SK-N-SH (cell line): ENCODE measurements around the gene STIM2. TPM values are rescaled to one million over a fixed set of nuclear protein-coding genes. Genes with fewer than 3 reads are reported as not detected.

Experiments
- CTCF ChIA-PET: fragments of 300-600, 350-600 bp; formaldehyde crosslinking; extraction: SDS; loops from one replicate; lab custom pipeline; 2021; lab: Yijun Ruan, JAX
- POLR2A ChIA-PET: fragments of 350-600 bp; sonication (Branson Sonifier 250); formaldehyde crosslinking; extraction: SDS; loops from one replicate; lab custom pipeline; 2020; ENCODE audit warnings: antibody characterized with exemption, inconsistent platforms; lab: Yijun Ruan, JAX
- DNase-seq: peaks from one replicate; pipeline ENCODE4 v3.0.0; 2012
- H2AFZ ChIP-seq: fragments of 200-600 bp; sonication (generic); 2 replicates; pipeline ENCODE4 v1.8.1; 2016; ENCODE audit warnings: antibody characterized with exemption, mild to moderate bottlenecking, low read depth
- H3F3A ChIP-seq: fragments of 200-600 bp; sonication (generic); replicated peaks from 2 replicates; pipeline ENCODE3; 2016; ENCODE audit warnings: antibody characterized with exemption, mild to moderate bottlenecking; ENCODE audit not compliant: insufficient read depth
- H3K27ac ChIP-seq, 2 experiments: fragments of 200-500 bp in 1 of 2; fragments of 200-600 bp in 1 of 2; sonication (Bioruptor generic) in 1 of 2; sonication (generic), shearing (Covaris generic) in 1 of 2; 2 replicates each; pipeline versions ENCODE4 v1.5.1 to v1.6.1; 2014 to 2016; ENCODE audit warnings: low read depth in 2 of 2, inconsistent platforms in 1 of 2, low read length in 1 of 2, mild to moderate bottlenecking in 1 of 2, mixed read lengths in 1 of 2
- H3K27me3 ChIP-seq: fragments of 200-600 bp; sonication (generic), shearing (Covaris generic); 2 replicates; pipeline ENCODE4 v1.6.1; 2016; ENCODE audit warnings: mixed run types; ENCODE audit not compliant: insufficient read depth
- H3K36me3 ChIP-seq, 2 experiments: fragments of 200-500 bp in 1 of 2; fragments of 200-600 bp in 1 of 2; sonication (Bioruptor generic) in 1 of 2; sonication (generic) in 1 of 2; replicated peaks in 1 of 2; 2 replicates each; pipeline versions ENCODE3 to v1.5.1; 2014 to 2016; ENCODE audit warnings: low read length in 1 of 2, mild to moderate bottlenecking in 1 of 2; ENCODE audit not compliant: insufficient read depth in 2 of 2, control insufficient read depth in 1 of 2
- H3K4me1 ChIP-seq, 2 experiments: fragments of 200-500 bp in 1 of 2; fragments of 200-600 bp in 1 of 2; sonication (Bioruptor generic) in 1 of 2; sonication (generic), shearing (Covaris generic) in 1 of 2; 2 replicates each; pipeline versions ENCODE4 v1.5.1 to v1.6.1; 2014 to 2016; ENCODE audit warnings: low read depth in 1 of 2, low read length in 1 of 2, mixed run types in 1 of 2; ENCODE audit not compliant: insufficient read depth in 2 of 2, control insufficient read depth in 1 of 2
- H3K4me2 ChIP-seq: fragments of 200-600 bp; sonication (generic), shearing (Covaris generic); 2 replicates; pipeline ENCODE4 v1.6.1; 2017; ENCODE audit warnings: mixed run types
- H3K4me3 ChIP-seq, 2 experiments: fragments of 200-500 bp in 1 of 2; fragments of 200-600 bp in 1 of 2; sonication (Bioruptor generic) in 1 of 2; sonication (generic), shearing (Covaris generic) in 1 of 2; 2 replicates each; pipeline versions ENCODE4 v1.5.1 to v1.8.1; 2014 to 2016; ENCODE audit warnings: low read depth in 2 of 2, inconsistent platforms in 1 of 2, low read length in 1 of 2, mild to moderate bottlenecking in 1 of 2, mixed read lengths in 1 of 2, moderate library complexity in 1 of 2
- H3K79me2 ChIP-seq: fragments of 200-600 bp; sonication (generic); 2 replicates; pipeline ENCODE4 v1.8.1; 2017; ENCODE audit warnings: mild to moderate bottlenecking; ENCODE audit not compliant: insufficient read depth
- H3K9ac ChIP-seq: fragments of 200-600 bp; sonication (generic); 2 replicates; pipeline ENCODE4 v1.6.1; 2017; ENCODE audit warnings: mixed run types
- H3K9me2 ChIP-seq: fragments of 200-600 bp; sonication (generic); 2 replicates; pipeline ENCODE4 v1.6.1; 2017; ENCODE audit warnings: mixed run types
- H3K9me3 ChIP-seq: fragments of 200-600 bp; sonication (generic); 2 replicates; pipeline ENCODE4 v1.6.1; 2017; ENCODE audit warnings: mixed run types, mild to moderate bottlenecking, moderate library complexity
- H4K20me1 ChIP-seq: fragments of 200-600 bp; sonication (generic); 2 replicates; pipeline ENCODE4 v1.6.1; 2017; ENCODE audit warnings: mild to moderate bottlenecking, mixed run types; ENCODE audit not compliant: insufficient read depth
- CHD2 ChIP-seq: fragments of 150-350 bp; IDR thresholded peaks from 2 replicates; pipeline ENCODE4 v1.6.1; 2018; ENCODE audit warnings: low read length; ENCODE audit not compliant: partially characterized antibody
- ELF1 ChIP-seq: IDR thresholded peaks from 2 replicates; pipeline ENCODE4 v1.4.0; 2012
- EZH2phosphoT487 ChIP-seq: fragments of 200-600 bp; sonication (generic); IDR thresholded peaks from 2 replicates; pipeline ENCODE4 v1.6.1; 2017; ENCODE audit warnings: low read depth, mixed run types, mild to moderate bottlenecking, antibody characterized with exemption, moderate library complexity, borderline replicate concordance
- FOXM1 ChIP-seq: IDR thresholded peaks from 2 replicates; pipeline ENCODE4 v1.4.0; 2012; ENCODE audit warnings: low read depth, mild to moderate bottlenecking
- GABPA ChIP-seq: IDR thresholded peaks from 2 replicates; pipeline ENCODE4 v1.4.0; 2012; ENCODE audit warnings: low read depth, mild to moderate bottlenecking
- JUND ChIP-seq: IDR thresholded peaks from 2 replicates; pipeline ENCODE4 v1.4.0; 2012
- MXI1 ChIP-seq: IDR thresholded peaks from 2 replicates; pipeline ENCODE4 v1.6.1; 2012; ENCODE audit warnings: mild to moderate bottlenecking, low read depth, low read length, improper control_type of control experiment
- NFIC ChIP-seq: IDR thresholded peaks from 2 replicates; pipeline ENCODE4 v1.4.0; 2012; ENCODE audit warnings: borderline replicate concordance
- POLR2AphosphoS5 ChIP-seq: IDR thresholded peaks from 2 replicates; pipeline ENCODE4 v1.6.1; 2012; ENCODE audit warnings: low read depth, low read length
- RAD21 ChIP-seq: IDR thresholded peaks from 2 replicates; pipeline ENCODE4 v1.6.1; 2012; ENCODE audit warnings: mild to moderate bottlenecking, low read length
- SIN3A ChIP-seq: IDR thresholded peaks from 2 replicates; pipeline ENCODE4 v1.6.1; 2012; ENCODE audit warnings: low read depth, mild to moderate bottlenecking, low read length, moderate library complexity, borderline replicate concordance
- SMC3 ChIP-seq: IDR thresholded peaks from 2 replicates; pipeline ENCODE4 v1.6.1; 2012; ENCODE audit warnings: low read depth, low read length, improper control_type of control experiment
- TCF12 ChIP-seq: IDR thresholded peaks from 2 replicates; pipeline ENCODE4 v1.4.0; 2012
- TEAD4 ChIP-seq: IDR thresholded peaks from 2 replicates; pipeline ENCODE4 v1.4.0; 2012; ENCODE audit warnings: mild to moderate bottlenecking, borderline replicate concordance; ENCODE audit not compliant: insufficient read depth
- YY1 ChIP-seq: IDR thresholded peaks from 2 replicates; pipeline ENCODE4 v1.4.0; 2012; ENCODE audit warnings: low read depth, mild to moderate bottlenecking
- WGBS: methylation state at CpG from one replicate; pipeline ENCODE4 v1.1.6; 2017; ENCODE audit warnings: low lambda C conversion rate; 5-methylcytosine and 5-hydroxymethylcytosine counted together
- polyA plus RNA-seq, 3 experiments: library from polyadenylated mRNA; depleted of rRNA; stranded (reverse); fragments of >200 nt; gene quantifications; 2 replicates each; pipeline ENCODE4 v1.2.3, GENCODE V29; 2012
- TF ChIP-seq, protein P1 (sequence below): fragments of 150-350 bp; IDR thresholded peaks from 2 replicates; pipeline ENCODE4 v1.6.1; 2016; ENCODE audit warnings: mild to moderate bottlenecking, low read depth, low read length
- TF ChIP-seq, protein P2 (sequence below): IDR thresholded peaks from 2 replicates; pipeline ENCODE4 v1.6.1; 2012; ENCODE audit warnings: mild to moderate bottlenecking, low read depth, low read length, moderate library complexity
- TF ChIP-seq, protein P3 (sequence below): fragments of 150-350 bp; IDR thresholded peaks from 2 replicates; pipeline ENCODE4 v1.6.1; 2017; ENCODE audit warnings: antibody characterized with exemption, low read length, low read depth, borderline replicate concordance
- TF ChIP-seq, protein P4 (sequence below): IDR thresholded peaks from 2 replicates; pipeline ENCODE4 v1.4.0; 2012; ENCODE audit warnings: low read depth

The STIM2 gene
- polyA plus RNA-seq, 1 of the 3 experiments (the other 2 are of a cell fraction): 14.7 TPM

DNA sequence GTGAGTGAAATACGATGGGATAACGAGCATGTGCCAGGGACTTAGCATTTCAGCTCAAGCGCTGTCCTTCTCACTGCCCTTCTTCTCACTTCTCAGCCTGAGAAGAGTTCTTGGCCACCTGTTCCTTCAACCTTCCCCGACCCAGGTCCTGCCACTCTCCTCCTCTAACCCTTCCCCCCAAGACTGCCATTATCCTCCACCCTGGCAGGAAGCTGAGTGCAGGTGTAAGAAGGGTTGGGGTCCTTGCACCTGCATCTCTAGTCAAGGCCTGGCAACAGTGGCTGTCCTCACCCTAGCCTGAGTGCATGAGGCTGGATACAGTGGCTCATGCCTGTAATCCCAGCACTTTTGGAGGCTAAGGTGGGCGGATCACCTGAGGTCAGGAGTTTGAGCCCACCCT, 19.9 kb upstream of the STIM2 start:
- Histone ChIP-seq H3K79me2 (no peaks in the 10 kb centered on the region), H3K36me3 (no peaks in the 10 kb centered on the region)
- CTCF ChIA-PET: interaction anchor here (0.6 kb wide), 1 partner anchor 813 kb away, joined by 3 read pairs; no protein-coding TSS in a partner anchor
- no peak for TF ChIP-seq TCF12
- TF ChIP-seq GABPA: no peak
- TF ChIP-seq, protein P1, sequence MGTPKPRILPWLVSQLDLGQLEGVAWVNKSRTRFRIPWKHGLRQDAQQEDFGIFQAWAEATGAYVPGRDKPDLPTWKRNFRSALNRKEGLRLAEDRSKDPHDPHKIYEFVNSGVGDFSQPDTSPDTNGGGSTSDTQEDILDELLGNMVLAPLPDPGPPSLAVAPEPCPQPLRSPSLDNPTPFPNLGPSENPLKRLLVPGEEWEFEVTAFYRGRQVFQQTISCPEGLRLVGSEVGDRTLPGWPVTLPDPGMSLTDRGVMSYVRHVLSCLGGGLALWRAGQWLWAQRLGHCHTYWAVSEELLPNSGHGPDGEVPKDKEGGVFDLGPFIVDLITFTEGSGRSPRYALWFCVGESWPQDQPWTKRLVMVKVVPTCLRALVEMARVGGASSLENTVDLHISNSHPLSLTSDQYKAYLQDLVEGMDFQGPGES: no peak
- no peak for TF ChIP-seq MXI1
- TF ChIP-seq, protein P2, sequence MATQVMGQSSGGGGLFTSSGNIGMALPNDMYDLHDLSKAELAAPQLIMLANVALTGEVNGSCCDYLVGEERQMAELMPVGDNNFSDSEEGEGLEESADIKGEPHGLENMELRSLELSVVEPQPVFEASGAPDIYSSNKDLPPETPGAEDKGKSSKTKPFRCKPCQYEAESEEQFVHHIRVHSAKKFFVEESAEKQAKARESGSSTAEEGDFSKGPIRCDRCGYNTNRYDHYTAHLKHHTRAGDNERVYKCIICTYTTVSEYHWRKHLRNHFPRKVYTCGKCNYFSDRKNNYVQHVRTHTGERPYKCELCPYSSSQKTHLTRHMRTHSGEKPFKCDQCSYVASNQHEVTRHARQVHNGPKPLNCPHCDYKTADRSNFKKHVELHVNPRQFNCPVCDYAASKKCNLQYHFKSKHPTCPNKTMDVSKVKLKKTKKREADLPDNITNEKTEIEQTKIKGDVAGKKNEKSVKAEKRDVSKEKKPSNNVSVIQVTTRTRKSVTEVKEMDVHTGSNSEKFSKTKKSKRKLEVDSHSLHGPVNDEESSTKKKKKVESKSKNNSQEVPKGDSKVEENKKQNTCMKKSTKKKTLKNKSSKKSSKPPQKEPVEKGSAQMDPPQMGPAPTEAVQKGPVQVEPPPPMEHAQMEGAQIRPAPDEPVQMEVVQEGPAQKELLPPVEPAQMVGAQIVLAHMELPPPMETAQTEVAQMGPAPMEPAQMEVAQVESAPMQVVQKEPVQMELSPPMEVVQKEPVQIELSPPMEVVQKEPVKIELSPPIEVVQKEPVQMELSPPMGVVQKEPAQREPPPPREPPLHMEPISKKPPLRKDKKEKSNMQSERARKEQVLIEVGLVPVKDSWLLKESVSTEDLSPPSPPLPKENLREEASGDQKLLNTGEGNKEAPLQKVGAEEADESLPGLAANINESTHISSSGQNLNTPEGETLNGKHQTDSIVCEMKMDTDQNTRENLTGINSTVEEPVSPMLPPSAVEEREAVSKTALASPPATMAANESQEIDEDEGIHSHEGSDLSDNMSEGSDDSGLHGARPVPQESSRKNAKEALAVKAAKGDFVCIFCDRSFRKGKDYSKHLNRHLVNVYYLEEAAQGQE: no peak
- no peak for TF ChIP-seq JUND
- no peak for TF ChIP-seq POLR2AphosphoS5
- TF ChIP-seq YY1: no peak
- TF ChIP-seq, all 33 proteins: peak for 0
- H3K27ac ChIP-seq: no peak overlapping the region
- no peak overlapping the region for H3K4me2 ChIP-seq
- no peak overlapping the region for H3K4me3 ChIP-seq
- no peak for DNase-seq
- POLR2A ChIA-PET: interaction anchor here (0.6 kb wide), 1 partner anchor 442 kb away, joined by 7 read pairs; no protein-coding TSS in a partner anchor
- no peak overlapping the region for H3K9ac ChIP-seq
- WGBS: 91% methylated on average over 4 of the region's 5 CpGs
- H3K4me1 ChIP-seq: peaks cover 5 to 28% of the 10 kb centered on the region in 2 experiments; a peak in 3 of 4 replicates
- no peaks in the 10 kb centered on the region for H3K27me3 ChIP-seq
- H3K9me3 ChIP-seq: no peaks in the 10 kb centered on the region
- no peaks in the 10 kb centered on the region for H4K20me1 ChIP-seq
- H2AFZ ChIP-seq: no peak overlapping the region
- H3F3A ChIP-seq: no peaks in the 10 kb centered on the region
- H3K9me2 ChIP-seq: no peaks in the 10 kb centered on the region

DNA sequence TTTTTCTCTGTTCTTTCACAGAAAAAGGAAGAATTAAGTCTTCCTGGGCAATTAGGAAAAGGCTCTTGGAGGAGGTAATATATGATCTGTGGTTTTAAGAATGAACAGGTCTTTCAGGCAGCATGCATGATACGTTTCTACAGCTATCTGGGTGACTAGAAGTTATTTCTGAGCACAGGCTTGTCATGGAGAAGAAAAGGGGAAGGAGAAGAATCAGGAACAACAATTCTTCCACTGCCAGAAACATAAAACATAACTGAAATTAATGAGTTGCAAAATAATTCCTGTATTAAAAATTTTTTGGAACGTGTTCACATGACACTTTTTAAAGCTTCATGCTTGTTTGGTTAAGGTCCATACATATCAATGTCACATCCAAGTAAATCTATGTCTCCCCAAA, 17.7 kb upstream of the STIM2 start:
- Histone ChIP-seq H4K20me1 (no peaks in the 10 kb centered on the region), H3K27ac (no peak overlapping the region), H3K4me2 (no peak overlapping the region), H3K9me3 (no peaks in the 10 kb centered on the region), H2AFZ (no peak overlapping the region), H3K79me2 (no peaks in the 10 kb centered on the region), H3K27me3 (no peaks in the 10 kb centered on the region), H3K9me2 (no peaks in the 10 kb centered on the region), H3K4me3 (no peak overlapping the region), H3K9ac (no peak overlapping the region), H3K4me1 (peaks cover 5 to 15% of the 10 kb centered on the region in 2 experiments; a peak in 3 of 4 replicates), H3F3A (no peaks in the 10 kb centered on the region), H3K36me3 (no peaks in the 10 kb centered on the region)
- no peak for DNase-seq
- TF ChIP-seq MXI1 (no peak), SMC3 (no peak), NFIC (no peak), GABPA (no peak), ELF1 (no peak), FOXM1 (no peak), EZH2phosphoT487 (no peak), RAD21 (no peak), SIN3A (no peak), CHD2 (no peak), POLR2AphosphoS5 (no peak), TEAD4 (no peak)
- TF ChIP-seq, protein P3, sequence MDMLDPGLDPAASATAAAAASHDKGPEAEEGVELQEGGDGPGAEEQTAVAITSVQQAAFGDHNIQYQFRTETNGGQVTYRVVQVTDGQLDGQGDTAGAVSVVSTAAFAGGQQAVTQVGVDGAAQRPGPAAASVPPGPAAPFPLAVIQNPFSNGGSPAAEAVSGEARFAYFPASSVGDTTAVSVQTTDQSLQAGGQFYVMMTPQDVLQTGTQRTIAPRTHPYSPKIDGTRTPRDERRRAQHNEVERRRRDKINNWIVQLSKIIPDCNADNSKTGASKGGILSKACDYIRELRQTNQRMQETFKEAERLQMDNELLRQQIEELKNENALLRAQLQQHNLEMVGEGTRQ: no peak
- TF ChIP-seq, protein P1: no peak
- TF ChIP-seq, protein P4, sequence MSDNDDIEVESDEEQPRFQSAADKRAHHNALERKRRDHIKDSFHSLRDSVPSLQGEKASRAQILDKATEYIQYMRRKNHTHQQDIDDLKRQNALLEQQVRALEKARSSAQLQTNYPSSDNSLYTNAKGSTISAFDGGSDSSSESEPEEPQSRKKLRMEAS: no peak
- WGBS: 29% methylated on average over 2 of the region's 2 CpGs
- ChIA-PET CTCF (no interaction called here), POLR2A (no interaction called here)
